CD4-positive, CD25-positive, alpha-beta regulatory T cell (primary cell): ENCODE measurements around the gene GSX1. TPM values are rescaled to one million over a fixed set of nuclear protein-coding genes. Genes with fewer than 3 reads are reported as not detected.

ENCODE experiments used
- ATAC-seq, 2 donors: fragments of 150-1000 bp; cut with Tn5 transposase; one replicate each; pipeline ENCODE4 v1.10.0; 2021; ENCODE audit warnings: low read depth in 2 of 2, moderate number of reproducible peaks in 2 of 2, moderate library complexity in 1 of 2
- DNase-seq, 3 donors: peaks; one replicate each; pipeline versions ENCODE4 v3.0.0 to v3.0.0-alpha.2; 2012 to 2022; ENCODE audit warnings: mixed read lengths in 1 of 3
- H3K27ac ChIP-seq: one replicate; pipeline ENCODE4 v1.7.0; 2013; ENCODE audit warnings: mild to moderate bottlenecking, low read length; ENCODE audit not compliant: insufficient read depth, poor library complexity, severe bottlenecking
- H3K27me3 ChIP-seq: one replicate; pipeline ENCODE4 v1.7.0; 2013; ENCODE audit warnings: low read length; ENCODE audit not compliant: control insufficient read depth, insufficient read depth
- H3K36me3 ChIP-seq: one replicate; pipeline ENCODE4 v1.7.0; 2013; ENCODE audit warnings: mild to moderate bottlenecking, low read length, moderate library complexity; ENCODE audit not compliant: control insufficient read depth, insufficient read depth
- H3K4me1 ChIP-seq: 2 replicates; pipeline ENCODE4 v1.7.0; 2013; ENCODE audit warnings: mild to moderate bottlenecking, low read length; ENCODE audit not compliant: insufficient read depth, control insufficient read depth, poor library complexity, severe bottlenecking
- H3K4me3 ChIP-seq: one replicate; pipeline ENCODE4 v1.7.0; 2013; ENCODE audit warnings: low read depth, mild to moderate bottlenecking, low read length, moderate library complexity
- H3K9me3 ChIP-seq, 2 experiments: 1 replicate in 1 of 2; 2 replicates in 1 of 2; pipeline ENCODE4 v1.7.0; 2013; ENCODE audit warnings: low read length in 2 of 2, mild to moderate bottlenecking in 1 of 2, moderate library complexity in 1 of 2; ENCODE audit not compliant: control insufficient read depth in 2 of 2
- H3K27ac Mint-ChIP-seq, 3 donors: one replicate each; pipeline ENCODE4 v1.8.0; 2020 to 2022; ENCODE audit warnings: mild to moderate bottlenecking in 3 of 3, mixed read lengths in 3 of 3, moderate library complexity in 2 of 3
- H3K27me3 Mint-ChIP-seq: one replicate; pipeline ENCODE4 v1.8.0; 2022; ENCODE audit warnings: mild to moderate bottlenecking, mixed read lengths
- H3K36me3 Mint-ChIP-seq: one replicate; pipeline ENCODE4 v1.8.0; 2020; ENCODE audit warnings: mixed read lengths
- H3K4me1 Mint-ChIP-seq, 4 donors: one replicate each; pipeline ENCODE4 v1.8.0; 2020 to 2022; ENCODE audit warnings: mixed read lengths in 4 of 4, mild to moderate bottlenecking in 1 of 4
- H3K4me3 Mint-ChIP-seq, 4 donors: one replicate each; pipeline ENCODE4 v1.8.0; 2020 to 2022; ENCODE audit warnings: mild to moderate bottlenecking in 4 of 4, mixed read lengths in 4 of 4, moderate library complexity in 3 of 4
- H3K9me3 Mint-ChIP-seq, 7 donors: one replicate each; pipeline ENCODE4 v1.8.0; 2020 to 2022; ENCODE audit warnings: mixed read lengths in 7 of 7, mild to moderate bottlenecking in 3 of 7, moderate library complexity in 2 of 7
- polyA plus RNA-seq, 4 donors: library from polyadenylated mRNA; unstranded; fragments of 300-500 nt; fragmentation: Illumina TruSeq; gene quantifications; one replicate each; pipeline ENCODE4 v1.2.3, GENCODE V29; 2021
- total RNA-seq: library from RNA; stranded (reverse); gene quantifications from one replicate; pipeline ENCODE4 v1.2.3, GENCODE V29; 2022

Gene GSX1
- total and polyA plus RNA-seq, 5 donors from 2014 or later = not detected

GRCh38 chr13:27835799-27836198, 43.5 kb downstream of the GSX1 start:
- H3K27ac Mint-ChIP-seq = no peak overlapping the region
- H3K4me3 ChIP-seq = no peak overlapping the region
- H3K4me1 Mint-ChIP-seq = no peaks in the 10 kb centered on the region
- no peaks in the 10 kb centered on the region for H3K4me1 ChIP-seq
- H3K9me3 ChIP-seq = no peaks in the 10 kb centered on the region
- peaks cover 27% of the 10 kb centered on the region for H3K27me3 Mint-ChIP-seq
- no peak overlapping the region for H3K27ac ChIP-seq
- no peak overlapping the region for H3K4me3 Mint-ChIP-seq
- DNase-seq (no peak), ATAC-seq (no peak)
- no peaks in the 10 kb centered on the region for H3K36me3 Mint-ChIP-seq
- H3K9me3 Mint-ChIP-seq = peaks cover 0 to 1% (median 0%) of the 10 kb centered on the region in 7 donors
- no peaks in the 10 kb centered on the region for H3K36me3 ChIP-seq
- peaks cover 18% of the 10 kb centered on the region for H3K27me3 ChIP-seq

DNA sequence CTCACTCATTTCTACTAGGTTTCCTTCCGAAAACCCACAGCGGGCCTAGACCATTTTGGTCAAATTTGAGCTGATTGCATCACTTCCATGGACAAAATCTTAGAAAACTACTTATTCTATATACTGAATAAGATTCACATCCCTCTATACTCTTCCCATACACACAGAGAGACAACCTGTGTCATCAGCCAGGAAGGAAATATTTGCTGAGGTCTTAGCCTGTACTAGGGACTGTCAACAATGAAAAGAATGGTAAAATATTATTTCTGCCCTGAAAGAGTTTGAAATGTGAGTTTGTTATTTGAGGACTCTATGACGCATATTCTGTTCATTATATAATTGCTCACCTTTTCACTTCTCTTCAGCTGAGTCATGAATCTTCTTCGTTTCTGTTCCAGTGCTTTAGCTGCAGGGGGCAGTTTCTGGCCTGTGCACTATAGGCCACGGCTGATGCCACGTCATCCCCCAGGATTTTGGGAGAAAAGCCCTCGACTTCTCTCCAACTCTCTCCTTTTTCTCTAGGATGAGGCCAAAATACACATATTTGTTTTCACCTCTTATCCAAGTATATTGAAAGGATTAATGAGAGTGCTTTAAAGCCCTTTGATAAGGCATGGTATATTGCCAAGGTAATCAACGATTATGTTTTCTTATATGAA, 47.7 kb downstream of the GSX1 start:
- Histone ChIP-seq H3K27me3 (peaks cover 13% of the 10 kb centered on the region), H3K36me3 (no peaks in the 10 kb centered on the region), H3K27ac (no peak overlapping the region), H3K4me3 (no peak overlapping the region), H3K9me3 (peaks cover 0 to 3% of the 10 kb centered on the region in 2 experiments), H3K4me1 (no peaks in the 10 kb centered on the region)
- H3K36me3 Mint-ChIP-seq = no peaks in the 10 kb centered on the region
- ATAC-seq (no peak), DNase-seq (no peak)
- H3K27me3 Mint-ChIP-seq = peaks cover 46% of the 10 kb centered on the region
- no peak overlapping the region for H3K27ac Mint-ChIP-seq
- no peak overlapping the region for H3K4me3 Mint-ChIP-seq
- H3K4me1 Mint-ChIP-seq = no peaks in the 10 kb centered on the region
- peaks cover 0 to 3% (median 0%) of the 10 kb centered on the region in 7 donors for H3K9me3 Mint-ChIP-seq

DNA sequence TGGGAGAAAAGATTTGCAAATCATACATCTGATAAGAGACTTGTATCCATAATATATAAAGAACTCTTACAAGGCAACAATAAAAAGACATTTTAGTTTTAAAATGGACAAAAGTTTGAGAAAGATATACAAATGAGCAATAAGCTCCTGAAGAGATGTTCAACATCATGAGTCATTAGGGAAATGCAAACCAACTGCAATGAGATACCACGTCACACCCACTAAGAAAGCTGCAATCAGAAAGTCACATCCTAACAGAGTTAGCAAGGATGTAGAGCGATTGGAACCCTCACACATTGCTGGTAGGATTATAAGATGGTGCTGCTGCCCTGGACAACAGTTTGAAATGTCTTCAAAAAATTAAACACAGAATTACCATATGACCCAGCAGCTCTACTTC, 50.3 kb downstream of the GSX1 start:
- DNase-seq (no peak), ATAC-seq (no peak)
- peaks cover 62% of the 10 kb centered on the region for H3K27me3 Mint-ChIP-seq
- no peak overlapping the region for H3K4me3 Mint-ChIP-seq
- no peak overlapping the region for H3K27ac Mint-ChIP-seq
- no peaks in the 10 kb centered on the region for H3K36me3 Mint-ChIP-seq
- no peaks in the 10 kb centered on the region for H3K4me1 Mint-ChIP-seq
- H3K4me3 ChIP-seq = no peak overlapping the region
- H3K9me3 Mint-ChIP-seq = peaks cover 0 to 3% (median 0%) of the 10 kb centered on the region in 7 donors
- H3K27me3 ChIP-seq = peaks cover 9% of the 10 kb centered on the region
- no peak overlapping the region for H3K27ac ChIP-seq
- no peaks in the 10 kb centered on the region for H3K4me1 ChIP-seq
- peaks cover 0 to 3% of the 10 kb centered on the region in 2 experiments for H3K9me3 ChIP-seq
- H3K36me3 ChIP-seq = no peaks in the 10 kb centered on the region

Other genes with a start within 250 kb of the GSX1 start
- 6.5 TPM for gene LNX2, start 172.0 kb upstream of the GSX1 start, total RNA-seq
- gene LNX2, start 172.0 kb upstream of the GSX1 start, polyA plus RNA-seq = 1 to 10 TPM; 3.7 to 5.0 (median 4.8) TPM
- gene POLR1D, start 170.6 kb upstream of the GSX1 start, total RNA-seq = 150 TPM
- 100 to 1,000 TPM; 184 to 239 (median 211) TPM for gene POLR1D, start 170.6 kb upstream of the GSX1 start, polyA plus RNA-seq
- gene PDX1, start 127.5 kb downstream of the GSX1 start, total RNA-seq = not detected
- not detected for gene PDX1, start 127.5 kb downstream of the GSX1 start, polyA plus RNA-seq
- not detected for gene CDX2, start 176.8 kb downstream of the GSX1 start, total RNA-seq
- not detected for gene CDX2, start 176.8 kb downstream of the GSX1 start, polyA plus RNA-seq
- not detected for gene URAD, start 196.2 kb downstream of the GSX1 start, total RNA-seq
- gene URAD, start 196.2 kb downstream of the GSX1 start, polyA plus RNA-seq = not detected